Subcutaneous abdominal adipose tissue (tissue), 5 donors: ENCODE results near the gene MEF2B.
"Not testable (repeated sequence)": the region's sequence is repeated elsewhere in the genome, so short reads cannot be mapped to it uniquely, and the experiment has no call there.

Source experiments
- H3K27ac ChIP-seq: one replicate; pipeline ENCODE4 v1.7.0; 2013; ENCODE audit warnings: low read depth, mild to moderate bottlenecking, inconsistent platforms, low read length, moderate library complexity
- H3K27me3 ChIP-seq, 5 donors: one replicate each; pipeline ENCODE4 v1.7.0; 2013; ENCODE audit warnings: low read length in 5 of 5, inconsistent platforms in 1 of 5; ENCODE audit not compliant: control insufficient read depth in 5 of 5, insufficient read depth in 4 of 5
- H3K36me3 ChIP-seq, 5 donors: one replicate each; pipeline ENCODE4 v1.7.0; 2013; ENCODE audit warnings: low read length in 5 of 5; ENCODE audit not compliant: control insufficient read depth in 5 of 5, insufficient read depth in 5 of 5
- H3K4me1 ChIP-seq, 5 donors: one replicate each; pipeline ENCODE4 v1.7.0; 2013; ENCODE audit warnings: low read length in 5 of 5, mild to moderate bottlenecking in 3 of 5, moderate library complexity in 1 of 5; ENCODE audit not compliant: control insufficient read depth in 5 of 5, insufficient read depth in 5 of 5
- H3K4me3 ChIP-seq, 5 donors: one replicate each; pipeline ENCODE4 v1.7.0; 2013; ENCODE audit warnings: low read length in 5 of 5, low read depth in 1 of 5
- H3K9ac ChIP-seq, 5 donors: one replicate each; pipeline ENCODE4 v1.7.0; 2013; ENCODE audit warnings: low read length in 5 of 5, mild to moderate bottlenecking in 4 of 5, moderate library complexity in 3 of 5
- H3K9me3 ChIP-seq, 5 donors: one replicate each; pipeline ENCODE4 v1.7.0; 2013; ENCODE audit warnings: low read length in 5 of 5; ENCODE audit not compliant: control insufficient read depth in 5 of 5
- donor health status: healthy.
- donor health status: healthy.
- donor health status: healthy.
- donor health status: healthy.
- donor health status: healthy.

The MEF2B gene

GRCh38 chr19:19145684-19146608 lies 24.1 kb downstream of the MEF2B start:
- Histone ChIP-seq H3K36me3 (peaks cover 0 to 28% (median 25%) of the 10 kb centered on the region in 5 donors), H3K27ac (no peak overlapping the region), H3K9me3 (no peaks in the 10 kb centered on the region), H3K4me1 (peaks cover 0 to 4% (median 2%) of the 10 kb centered on the region in 5 donors), H3K27me3 (no peaks in the 10 kb centered on the region), H3K9ac (no peak overlapping the region), H3K4me3 (no peak overlapping the region)

- H3K4me1 ChIP-seq, result peaks cover 0 to 4% (median 2%) of the 10 kb centered on the region in 5 donors
- no peak overlapping the region for H3K4me3 ChIP-seq
- H3K9ac ChIP-seq, result no peak overlapping the region
- no peaks in the 10 kb centered on the region for H3K9me3 ChIP-seq
- H3K27ac ChIP-seq, result no peak overlapping the region
- H3K36me3 ChIP-seq, result peaks cover 0 to 28% (median 25%) of the 10 kb centered on the region in 5 donors
- H3K27me3 ChIP-seq, result no peaks in the 10 kb centered on the region
Measured at GRCh38 chr19:19145281-19145680, 24.8 kb downstream of the MEF2B start.

- Histone ChIP-seq H3K9me3 (no peaks in the 10 kb centered on the region), H3K27ac (no peak overlapping the region), H3K36me3 (peaks cover 0 to 10% (median 9%) of the 10 kb centered on the region in 5 donors), H3K4me3 (no peak overlapping the region), H3K9ac (no peak overlapping the region), H3K27me3 (no peaks in the 10 kb centered on the region), H3K4me1 (peaks cover 0 to 14% (median 10%) of the 10 kb centered on the region in 5 donors)
Measured at GRCh38 chr19:19142347-19142746, 27.7 kb downstream of the MEF2B start.

- Histone ChIP-seq H3K4me1 (peaks cover 0 to 15% (median 13%) of the 10 kb centered on the region in 5 donors), H3K36me3 (no peaks in the 10 kb centered on the region), H3K27me3 (no peaks in the 10 kb centered on the region), H3K9me3 (no peaks in the 10 kb centered on the region), H3K27ac (no peak overlapping the region), H3K4me3 (no peak overlapping the region), H3K9ac (no peak overlapping the region)
Measured at GRCh38 chr19:19140476-19140875, 29.6 kb downstream of the MEF2B start.

- no peak overlapping the region for H3K4me3 ChIP-seq
- no peaks in the 10 kb centered on the region for H3K9me3 ChIP-seq
- no peak overlapping the region for H3K9ac ChIP-seq
- H3K27ac ChIP-seq, result no peak overlapping the region
- H3K36me3 ChIP-seq, result no peaks in the 10 kb centered on the region
- H3K27me3 ChIP-seq, result no peaks in the 10 kb centered on the region
- peaks cover 0 to 16% (median 13%) of the 10 kb centered on the region in 5 donors for H3K4me1 ChIP-seq
Measured at GRCh38 chr19:19139876-19140229, 30.2 kb downstream of the MEF2B start.

GRCh38 chr19:19138109-19138981 lies 31.7 kb downstream of the MEF2B start, which contains the start of gene TMEM161A:
Gene TMEM161A, minus strand, starts transcription at chr19:19138478. Its CDS starts 50 bp downstream, at chr19:19138428.
- Histone ChIP-seq H3K27me3 (no peaks in the 10 kb centered on the region), H3K36me3 (no peaks in the 10 kb centered on the region), H3K9ac (peak within 1 kb of the TSS; percentile 87 to 100 (median 97)), H3K9me3 (no peaks in the 10 kb centered on the region), H3K4me3 (peak within 1 kb of the TSS; percentile 79 to 94 (median 92)), H3K27ac (peak within 1 kb of the TSS; percentile 54), H3K4me1 (peaks cover 0 to 20% (median 17%) of the 10 kb centered on the region in 5 donors)

- H3K27me3 ChIP-seq, result no peaks in the 10 kb centered on the region
- H3K9ac ChIP-seq, result peak overlapping the region; percentile 87 to 100 (median 97)
- peaks cover 0 to 4% (median 3%) of the 10 kb centered on the region in 5 donors for H3K9me3 ChIP-seq
- peak overlapping the region; percentile 79 to 94 (median 92) for H3K4me3 ChIP-seq
- peak overlapping the region; percentile 54 for H3K27ac ChIP-seq
- peaks cover 0 to 3% (median 0%) of the 10 kb centered on the region in 5 donors for H3K36me3 ChIP-seq
- peaks cover 0 to 20% (median 17%) of the 10 kb centered on the region in 5 donors for H3K4me1 ChIP-seq
Measured at GRCh38 chr19:19137556-19138108, 32.4 kb downstream of the MEF2B start.

- H3K27me3 ChIP-seq, H3K9ac ChIP-seq, H3K27ac ChIP-seq: not testable (repeated sequence)
Measured at GRCh38 chr19:19135713-19136112, 34.4 kb downstream of the MEF2B start.

GRCh38 chr19:19134687-19135158 lies 35.3 kb downstream of the MEF2B start:
- H3K27me3 ChIP-seq, result no peaks in the 10 kb centered on the region
- no peak overlapping the region for H3K4me3 ChIP-seq
- peaks cover 0 to 15% (median 0%) of the 10 kb centered on the region in 5 donors for H3K36me3 ChIP-seq
- peaks cover 0 to 20% (median 17%) of the 10 kb centered on the region in 5 donors for H3K4me1 ChIP-seq
- peak overlapping the region in 1 of 5 donors; percentile 25 for H3K9ac ChIP-seq
- H3K9me3 ChIP-seq, result peaks cover 0 to 13% (median 11%) of the 10 kb centered on the region in 5 donors
- H3K27ac ChIP-seq, result no peak overlapping the region

More at GRCh38 chr19:19135713-19136112, 34.4 kb downstream of the MEF2B start:
- H3K4me3 ChIP-seq, result not testable (repeated sequence)
- Histone ChIP-seq H3K4me1 (peaks cover 0 to 20% (median 17%) of the 10 kb centered on the region in 5 donors), H3K36me3 (peaks cover 0 to 10% (median 0%) of the 10 kb centered on the region in 5 donors), H3K9me3 (peaks cover 0 to 13% (median 11%) of the 10 kb centered on the region in 5 donors)
